Measurements from ENCODE around the gene ALX3.

GRCh38 chr1:110053552-110054428, 16.7 kb downstream of the ALX3 start:
- peak; percentile 81 to 97 (median 94) for TF ChIP-seq CTCF (IDR thresholded peaks at IDR 0.05)
- TF ChIP-seq POLR2A (IDR thresholded peaks at IDR 0.05): no peak
- TF ChIP-seq EP300 (IDR thresholded peaks at IDR 0.05; ENCODE audit: low read depth): no peak
- no peak for TF ChIP-seq POLR2AphosphoS5 (IDR thresholded peaks at IDR 0.05)

All from transverse colon (tissue), 4 donors.